Suprapubic skin (tissue), 3 donors: ENCODE data around the gene COL9A3.

Source experiments
- EP300 ChIP-seq: sonication (generic); formaldehyde crosslinking; IDR thresholded peaks from one replicate; pipeline ENCODE4 v1.6.1; 2017; ENCODE audit warnings: antibody characterized with exemption
- POLR2A ChIP-seq, 2 donors: fragments of 450-650 bp; IDR thresholded peaks; one replicate each; pipeline ENCODE4 v1.6.1; 2017; ENCODE audit warnings: antibody characterized with exemption in 2 of 2, mild to moderate bottlenecking in 2 of 2, moderate library complexity in 2 of 2
- TF ChIP-seq, protein P1 (sequence below), 2 donors: fragments of 200-600 bp in 1 of 2; fragments of 450-650 bp in 1 of 2; sonication (generic) in 1 of 2; IDR thresholded peaks; one replicate each; pipeline ENCODE4 v1.5.1; 2016 to 2019; ENCODE audit warnings: antibody characterized with exemption in 2 of 2, mild to moderate bottlenecking in 1 of 2, moderate library complexity in 1 of 2

DNA sequence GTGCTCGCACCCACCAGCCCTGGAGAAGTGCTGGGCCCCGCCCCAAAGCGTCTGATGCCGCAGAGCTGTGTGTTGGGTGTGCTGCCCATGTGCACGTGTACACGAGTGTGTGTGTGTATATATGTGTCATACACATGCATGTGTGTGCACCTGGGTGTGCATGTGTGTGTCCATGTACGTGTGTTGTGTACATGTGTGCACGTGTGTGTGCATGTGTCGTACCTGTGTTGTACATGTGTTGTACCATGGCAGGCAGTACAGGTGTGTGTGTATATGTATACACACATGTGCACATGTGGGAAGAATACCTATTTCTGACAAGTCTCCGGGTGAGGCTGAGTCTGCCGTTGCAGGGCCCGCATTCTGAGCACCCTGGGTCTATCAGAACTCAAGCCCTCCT is 26.8 kb upstream of the COL9A3 start:
- TF ChIP-seq, protein P1, sequence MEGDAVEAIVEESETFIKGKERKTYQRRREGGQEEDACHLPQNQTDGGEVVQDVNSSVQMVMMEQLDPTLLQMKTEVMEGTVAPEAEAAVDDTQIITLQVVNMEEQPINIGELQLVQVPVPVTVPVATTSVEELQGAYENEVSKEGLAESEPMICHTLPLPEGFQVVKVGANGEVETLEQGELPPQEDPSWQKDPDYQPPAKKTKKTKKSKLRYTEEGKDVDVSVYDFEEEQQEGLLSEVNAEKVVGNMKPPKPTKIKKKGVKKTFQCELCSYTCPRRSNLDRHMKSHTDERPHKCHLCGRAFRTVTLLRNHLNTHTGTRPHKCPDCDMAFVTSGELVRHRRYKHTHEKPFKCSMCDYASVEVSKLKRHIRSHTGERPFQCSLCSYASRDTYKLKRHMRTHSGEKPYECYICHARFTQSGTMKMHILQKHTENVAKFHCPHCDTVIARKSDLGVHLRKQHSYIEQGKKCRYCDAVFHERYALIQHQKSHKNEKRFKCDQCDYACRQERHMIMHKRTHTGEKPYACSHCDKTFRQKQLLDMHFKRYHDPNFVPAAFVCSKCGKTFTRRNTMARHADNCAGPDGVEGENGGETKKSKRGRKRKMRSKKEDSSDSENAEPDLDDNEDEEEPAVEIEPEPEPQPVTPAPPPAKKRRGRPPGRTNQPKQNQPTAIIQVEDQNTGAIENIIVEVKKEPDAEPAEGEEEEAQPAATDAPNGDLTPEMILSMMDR (IDR thresholded peaks at IDR 0.05): no peak
- TF ChIP-seq POLR2A (IDR thresholded peaks at IDR 0.05) (no peak), EP300 (no peak)
